Stimulated activated CD4-positive, alpha-beta T cell treated with anti-CD3 and anti-CD28 coated beads, Interleukin-1b, Interleukin-23, amount 100 ng/mL, for 1 hour (primary cell): ENCODE results near the gene ZFP28.

Source experiments
- DNase-seq, 2 donors: peaks; one replicate each; pipeline ENCODE4 v3.0.0-alpha.2; 2020; ENCODE audit warnings: low read depth in 2 of 2

The ZFP28 gene

DNA sequence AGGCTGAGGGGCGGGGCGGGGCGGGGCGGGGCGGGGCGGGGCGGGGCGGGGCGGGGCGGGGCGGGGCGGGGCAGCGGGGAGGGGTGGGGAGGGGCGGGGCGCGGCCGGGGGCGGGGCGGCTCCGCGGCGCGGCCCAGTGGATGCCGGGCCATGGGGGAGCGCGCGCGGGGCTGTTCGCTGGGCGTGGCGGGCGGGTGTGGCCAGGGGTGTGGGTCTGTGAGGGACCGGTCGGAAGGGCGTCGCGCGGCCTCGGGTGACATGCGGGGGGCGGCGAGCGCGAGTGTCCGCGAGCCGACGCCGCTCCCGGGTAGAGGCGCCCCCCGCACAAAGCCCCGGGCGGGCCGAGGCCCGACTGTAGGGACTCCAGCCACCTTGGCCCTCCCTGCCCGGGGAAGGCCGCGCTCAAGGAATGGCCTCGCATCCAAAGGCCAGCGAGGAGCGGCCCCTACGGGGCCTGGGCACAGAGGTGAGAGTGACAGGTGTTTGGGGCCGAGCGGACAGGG, at the start of gene ZFP28:
Gene ZFP28, plus strand, starts transcription at position 188 of the 503 bp plus-strand sequence. Its CDS starts 71 bp downstream, at position 259.
- DNase-seq: no peak

- no peak for DNase-seq
Observed at GRCh38 chr19:56491399-56491798, 47.3 kb upstream of the ZFP28 start.

DNA sequence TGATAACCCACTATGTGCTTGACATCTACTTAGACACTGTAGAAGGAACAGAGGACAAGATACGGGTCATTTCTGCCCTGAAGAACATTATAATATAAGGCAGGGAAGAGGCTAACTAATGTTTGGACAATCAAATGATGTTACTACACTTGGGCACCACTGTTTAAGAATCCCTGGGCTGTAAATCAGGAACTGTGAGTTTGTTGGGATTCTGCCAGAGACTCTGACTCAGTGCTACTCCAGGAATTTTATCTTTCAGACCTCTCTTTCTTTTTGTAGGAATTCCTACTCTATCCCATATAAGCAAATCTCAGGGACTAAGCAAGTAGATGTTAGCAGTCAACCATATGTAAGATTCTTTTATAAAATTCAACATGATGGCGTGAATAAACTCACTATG, 34.2 kb upstream of the ZFP28 start:
- no peak for DNase-seq

GRCh38 chr19:56507446-56508289, 31.1 kb upstream of the ZFP28 start, which contains the start of gene ZNF471:
TSS of gene ZNF471 (plus strand) at chr19:56507855. CDS start at chr19:56511572, 3,717 bp downstream.
- DNase-seq: peak; percentile 42 to 62

GRCh38 chr19:56508290-56508778, 30.4 kb upstream of the ZFP28 start:
- no peak for DNase-seq

GRCh38 chr19:56525214-56525860, 13.4 kb upstream of the ZFP28 start:
- DNase-seq: no peak

GRCh38 chr19:56537442-56537841, 1.3 kb upstream of the ZFP28 start:
- DNase-seq: no peak

- peak; percentile 68 to 78 for DNase-seq
Observed at GRCh38 chr19:56538254-56538760, 441 bp upstream of the ZFP28 start.

DNA sequence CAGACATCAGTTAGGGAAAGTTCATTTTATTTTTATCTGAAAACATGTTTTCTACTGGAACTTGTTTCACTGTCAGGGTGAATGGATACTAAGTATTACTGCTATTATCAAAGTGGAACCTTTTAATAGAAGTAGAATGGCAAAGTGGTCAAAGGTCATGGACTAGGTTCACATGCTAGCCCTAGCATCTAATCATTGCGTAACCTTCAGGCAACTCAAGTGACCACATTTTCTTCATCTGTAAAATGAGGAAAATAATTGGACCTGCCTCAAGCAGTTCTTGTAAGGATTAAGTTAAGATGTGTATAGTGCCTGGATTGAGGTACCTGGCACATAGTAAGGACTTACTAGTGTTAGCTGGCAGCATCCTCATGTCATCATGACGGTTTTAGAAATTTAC, 5.0 kb downstream of the ZFP28 start:
- DNase-seq: no peak

DNA sequence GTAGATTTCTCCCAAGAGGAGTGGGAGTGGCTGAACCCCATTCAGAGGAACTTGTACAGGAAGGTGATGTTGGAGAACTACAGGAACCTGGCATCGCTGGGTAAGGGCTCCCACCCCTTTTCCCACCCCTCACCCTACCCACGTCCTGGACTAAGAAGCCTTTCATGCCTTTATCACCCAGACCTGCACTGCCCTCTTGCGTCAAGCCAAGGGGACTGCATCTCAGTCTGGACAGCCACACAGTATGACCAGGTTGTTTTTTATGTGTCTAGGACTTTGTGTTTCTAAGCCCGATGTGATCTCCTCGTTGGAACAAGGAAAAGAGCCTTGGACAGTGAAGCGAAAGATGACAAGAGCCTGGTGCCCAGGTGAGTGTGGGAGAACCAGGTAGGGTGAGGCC, 8.8 kb downstream of the ZFP28 start:
- no peak for DNase-seq

DNA sequence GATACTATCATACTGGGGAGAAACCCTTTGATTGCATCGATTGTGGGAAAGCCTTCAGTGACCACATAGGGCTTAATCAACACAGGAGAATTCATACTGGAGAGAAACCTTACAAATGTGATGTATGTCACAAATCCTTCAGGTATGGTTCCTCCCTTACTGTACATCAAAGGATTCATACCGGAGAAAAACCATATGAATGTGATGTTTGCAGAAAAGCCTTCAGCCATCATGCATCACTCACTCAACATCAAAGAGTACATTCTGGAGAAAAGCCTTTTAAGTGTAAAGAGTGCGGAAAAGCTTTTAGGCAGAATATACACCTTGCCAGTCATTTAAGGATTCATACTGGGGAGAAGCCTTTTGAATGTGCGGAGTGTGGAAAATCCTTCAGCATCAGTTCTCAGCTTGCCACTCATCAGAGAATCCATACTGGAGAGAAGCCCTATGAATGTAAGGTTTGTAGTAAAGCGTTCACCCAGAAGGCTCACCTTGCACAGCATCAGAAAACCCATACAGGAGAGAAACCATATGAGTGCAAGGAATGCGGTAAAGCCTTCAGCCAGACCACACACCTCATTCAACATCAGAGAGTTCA, 15.6 kb downstream of the ZFP28 start:
- no peak for DNase-seq

- no peak for DNase-seq
Observed at GRCh38 chr19:56562766-56563165, 24.0 kb downstream of the ZFP28 start.

DNA sequence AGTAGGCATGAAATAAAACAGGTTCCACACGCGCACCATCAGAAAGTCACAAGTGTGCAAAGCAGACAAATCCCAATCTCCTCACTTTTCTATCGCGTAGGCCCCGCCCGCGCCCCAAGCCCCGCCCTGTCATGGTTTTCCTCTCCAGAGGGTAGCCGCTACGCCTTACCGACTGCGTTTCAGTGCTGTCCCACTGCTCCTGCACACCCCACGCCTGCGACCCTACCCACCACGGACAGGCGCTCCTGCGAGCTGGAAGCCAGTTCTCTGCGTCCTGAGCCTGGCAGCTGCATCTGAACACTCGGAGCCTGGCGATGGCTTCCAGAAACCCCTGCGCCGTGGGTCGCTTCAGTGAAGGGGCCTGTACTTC, 28.1 kb downstream of the ZFP28 start:
- peak in 1 of 2 donors; percentile 11 for DNase-seq

GRCh38 chr19:56567274-56568120, 28.7 kb downstream of the ZFP28 start, which contains the start of gene ZNF470:
TSS of gene ZNF470 (plus strand) at chr19:56567468. CDS start at chr19:56570312, 2,844 bp downstream.
- peak; percentile 59 to 71 for DNase-seq

- no peak for DNase-seq
Observed at GRCh38 chr19:56572589-56572988, 33.8 kb downstream of the ZFP28 start.

GRCh38 chr19:56573914-56574313, 35.2 kb downstream of the ZFP28 start:
- DNase-seq: no peak

- DNase-seq: no peak
Observed at GRCh38 chr19:56577719-56578602, 39.2 kb downstream of the ZFP28 start.

DNA sequence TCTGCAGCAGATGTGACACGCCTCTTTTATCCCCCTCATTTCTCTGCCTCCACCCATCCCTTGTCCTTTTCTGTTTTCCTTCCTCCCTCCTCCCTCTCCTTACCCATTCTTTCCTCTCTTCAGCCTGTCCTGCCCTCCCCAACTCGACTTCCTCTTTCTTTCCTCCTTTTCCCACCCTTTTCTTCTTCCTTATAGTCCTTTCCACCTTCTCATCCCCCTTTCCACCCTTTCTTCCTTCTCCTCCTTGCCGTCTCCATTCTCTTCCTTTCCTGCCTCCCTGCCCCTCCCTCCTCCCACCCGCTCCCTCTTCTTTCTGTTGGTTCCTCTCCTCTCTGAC, 55.7 kb downstream of the ZFP28 start:
- DNase-seq: no peak

GRCh38 chr19:56594783-56595547, 56.2 kb downstream of the ZFP28 start, which contains the start of gene ZNF71:
TSS of gene ZNF71 (plus strand) at chr19:56595302. CDS start at chr19:56601559, 6,257 bp downstream.
- DNase-seq: peak; percentile 63 to 78
